GM21515 (cell line): ENCODE measurements around the gene CYP19A1.
A peak's percentile ranks its signal among the peaks of the same experiment; 100 is the strongest.

ENCODE experiments used
- ATAC-seq: cut with Tn5 transposase; IDR thresholded peaks from one replicate; pipeline ENCODE4 v1.9.1; 2021; ENCODE audit not compliant: unreplicated experiment

CYP19A1 gene

DNA sequence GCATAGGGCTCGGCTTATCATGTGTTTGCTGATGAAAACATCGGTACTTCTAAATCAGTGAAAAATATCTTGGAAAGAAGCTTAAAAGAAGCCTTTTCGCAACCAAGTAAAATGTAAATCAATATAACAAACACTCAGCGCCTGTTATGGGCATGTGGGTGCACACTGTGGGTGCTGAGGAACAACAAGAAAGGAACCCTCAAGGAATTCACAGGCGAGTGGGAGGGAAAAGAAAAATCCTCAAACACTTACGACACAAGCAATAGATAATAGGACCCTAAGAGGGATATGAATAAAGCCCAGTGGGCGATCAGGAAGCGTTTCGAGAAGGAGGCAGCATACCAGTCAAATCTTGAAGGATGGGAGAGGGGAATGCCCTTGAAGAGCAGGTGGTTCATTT, 25.0 kb upstream of the CYP19A1 start:
- ATAC-seq: no peak

DNA sequence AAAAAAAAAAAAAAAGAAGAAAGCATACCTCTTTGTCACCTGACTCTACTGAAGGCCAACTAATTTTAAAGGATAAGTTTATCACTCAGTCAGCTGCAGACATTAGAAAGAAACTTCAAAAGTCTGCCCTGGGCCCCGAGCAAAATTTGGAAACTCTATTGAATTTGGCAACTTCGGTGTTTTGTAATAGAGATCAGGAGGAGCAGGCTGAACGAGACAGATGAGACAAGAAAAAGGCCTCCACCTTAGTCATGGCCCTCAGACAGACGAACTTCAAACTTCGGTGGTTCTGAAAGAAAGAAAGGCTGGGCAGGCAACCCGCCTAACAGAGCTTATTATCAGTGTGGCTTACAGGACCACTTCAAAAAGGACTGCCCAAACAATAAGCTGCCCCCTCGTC, 21.6 kb upstream of the CYP19A1 start:
- ATAC-seq: no peak

DNA sequence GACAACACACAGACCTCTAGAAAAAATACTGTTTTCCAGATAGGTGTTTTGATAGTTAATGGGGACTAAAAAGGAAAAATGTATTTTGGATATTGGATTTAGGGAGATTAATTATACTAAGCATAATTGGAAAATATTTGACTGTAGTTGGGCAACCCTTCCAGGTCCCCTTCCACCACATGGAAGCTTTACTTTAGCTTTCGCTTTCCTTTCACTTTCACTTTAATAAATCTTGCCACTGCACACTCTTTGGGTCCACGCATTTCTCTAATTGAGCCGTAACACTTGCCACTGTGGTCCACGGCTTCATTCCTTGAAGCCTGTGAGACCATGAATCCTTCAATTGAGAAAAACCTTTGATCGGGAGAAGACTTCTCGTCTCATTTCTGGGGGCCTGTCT, 18.6 kb upstream of the CYP19A1 start:
- ATAC-seq: no peak

DNA sequence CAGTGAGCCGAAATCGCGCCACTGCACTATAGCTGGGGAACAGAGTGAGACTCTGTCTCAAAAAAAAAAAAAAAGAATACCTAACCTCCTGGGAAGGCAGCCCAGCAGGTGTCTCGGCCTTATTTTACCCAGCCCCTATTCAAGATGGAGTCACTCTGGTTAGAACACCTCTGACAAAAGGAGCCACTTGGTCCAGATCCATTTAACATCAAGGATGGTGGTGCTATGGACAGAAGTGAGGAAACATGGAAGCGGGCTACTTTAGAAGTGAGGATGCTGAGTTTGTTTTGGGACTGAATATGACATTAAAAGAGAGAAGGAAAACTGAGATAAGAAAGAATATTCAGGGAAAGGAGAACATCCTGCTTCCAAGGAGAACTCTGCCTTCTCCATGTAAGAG, 17.8 kb upstream of the CYP19A1 start:
- no peak for ATAC-seq

DNA sequence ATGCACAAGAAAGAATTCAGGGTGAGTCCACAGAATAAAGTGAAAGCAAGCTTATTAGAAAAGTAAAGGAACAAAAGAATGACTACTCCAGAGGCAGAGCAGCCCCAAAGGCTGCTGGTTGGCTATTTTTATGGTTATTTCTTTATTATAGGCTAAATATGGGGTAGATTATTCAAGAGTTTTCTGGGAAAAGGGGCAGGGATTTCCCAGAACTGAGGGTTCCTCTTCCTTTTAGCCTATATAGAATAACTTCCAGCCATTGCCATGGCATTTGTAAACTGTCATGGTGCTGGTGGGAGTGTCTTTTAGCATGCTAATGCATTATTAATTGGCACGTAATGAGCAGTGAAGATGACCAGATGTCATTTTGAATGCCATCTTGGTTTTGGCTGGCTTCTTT, 16.7 kb upstream of the CYP19A1 start:
- ATAC-seq: no peak

DNA sequence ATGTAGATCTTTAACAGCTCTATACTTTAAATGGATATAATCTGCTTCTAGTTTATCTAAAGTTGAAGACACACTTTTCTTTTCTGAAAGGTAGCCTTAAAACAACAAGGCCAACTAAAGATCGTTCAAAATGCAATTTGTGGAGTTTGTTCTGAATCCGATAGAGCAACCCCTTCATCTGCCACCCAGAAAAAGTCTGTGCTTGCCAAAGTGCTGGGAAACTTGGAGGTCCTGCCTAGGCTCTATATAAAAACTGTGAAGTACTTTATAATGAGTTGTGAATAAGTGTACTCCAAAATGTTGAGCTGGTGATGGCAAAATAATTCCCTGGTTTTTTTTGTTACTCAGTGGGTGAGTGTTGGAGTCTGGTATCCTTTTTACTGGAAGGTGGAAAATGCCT, 15.6 kb upstream of the CYP19A1 start:
- no peak for ATAC-seq

DNA sequence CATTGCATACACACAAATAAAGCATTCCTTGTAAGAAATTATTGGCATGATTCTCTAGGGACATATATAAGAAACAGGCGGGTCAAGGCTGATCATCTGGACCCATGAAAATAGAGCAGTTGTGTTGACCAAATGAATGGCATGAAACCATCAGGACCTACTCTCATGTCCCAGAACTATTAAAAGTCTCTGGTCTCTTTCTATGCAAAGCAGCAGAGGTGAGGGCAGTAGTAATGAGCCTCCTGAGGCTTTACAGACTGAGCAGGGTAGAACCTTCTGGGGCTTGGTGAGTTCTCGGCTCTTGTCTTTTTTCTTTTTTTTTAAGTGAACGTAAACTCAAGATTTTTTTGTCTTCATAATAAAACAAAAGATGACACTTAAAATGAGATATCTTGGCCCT, 12.3 kb upstream of the CYP19A1 start:
- no peak for ATAC-seq

DNA sequence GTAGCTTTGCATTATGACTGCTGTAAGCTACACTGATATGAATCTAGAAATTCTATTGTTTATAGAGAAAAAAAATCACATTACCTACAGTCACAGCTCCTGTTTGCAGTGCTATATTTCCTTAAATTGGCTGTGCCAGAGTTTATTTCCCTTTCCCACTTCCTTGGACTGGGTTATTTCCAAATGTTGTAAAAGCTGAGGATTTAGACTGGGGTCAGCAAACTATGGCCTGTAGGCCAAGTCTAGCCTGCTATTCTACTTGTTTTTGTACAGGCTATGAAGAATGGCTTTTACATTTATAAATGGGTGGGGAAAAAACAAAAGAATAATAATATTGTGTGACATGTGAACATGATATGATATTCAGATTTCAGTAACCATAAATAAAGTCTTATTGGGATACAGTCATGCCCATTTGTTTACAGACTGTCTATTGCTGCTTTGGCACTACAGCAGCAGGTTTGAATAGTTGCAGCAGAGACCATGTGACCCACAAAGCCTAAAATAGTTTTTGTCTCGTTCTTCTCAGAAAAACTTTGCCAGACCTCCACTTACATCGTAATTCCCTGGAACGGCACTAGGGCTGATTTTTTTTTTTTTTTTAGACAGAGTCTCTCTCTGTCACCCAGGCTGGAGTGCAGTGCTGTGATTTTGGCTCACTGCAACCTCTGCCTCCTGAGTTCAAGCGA, 10.9 kb upstream of the CYP19A1 start:
- no peak for ATAC-seq

DNA sequence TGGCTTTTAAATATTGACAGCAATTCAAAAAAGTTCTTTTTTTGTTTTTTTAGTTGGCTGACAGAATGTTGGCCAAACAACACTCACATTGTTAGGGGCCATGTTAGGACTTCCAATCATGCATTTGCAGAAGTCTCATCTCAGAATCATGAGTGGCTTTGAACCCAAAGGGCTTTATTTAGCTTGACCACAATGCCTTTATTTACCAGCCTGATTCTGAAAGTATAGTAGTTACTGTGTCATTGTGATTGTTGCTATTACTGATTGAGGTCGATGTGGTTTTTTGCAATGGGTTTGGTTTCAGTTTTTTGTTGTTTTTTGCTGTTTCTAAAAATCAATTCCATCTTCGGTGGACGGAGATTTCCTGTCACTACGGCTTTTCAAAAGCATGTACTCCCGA, 10.3 kb upstream of the CYP19A1 start:
- ATAC-seq: peak; percentile 94

DNA sequence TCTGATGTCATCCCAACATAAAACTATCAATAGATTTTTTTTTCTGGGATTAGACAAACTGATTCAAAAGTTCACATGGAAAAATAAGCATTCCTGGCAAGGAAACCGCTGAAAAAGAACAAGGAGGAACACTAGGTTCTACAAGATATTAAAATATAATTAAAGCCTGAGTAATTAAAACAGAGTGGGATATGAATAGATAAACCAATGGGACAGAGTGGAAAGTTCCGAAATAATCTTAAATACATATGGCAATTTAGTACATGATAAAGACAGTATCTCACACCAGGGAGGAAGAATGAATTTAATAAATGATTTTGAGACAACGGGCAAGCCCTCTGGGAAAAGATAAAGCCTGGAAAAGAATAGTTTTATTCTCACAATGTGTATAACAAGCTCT, 7.7 kb upstream of the CYP19A1 start:
- ATAC-seq: no peak

DNA sequence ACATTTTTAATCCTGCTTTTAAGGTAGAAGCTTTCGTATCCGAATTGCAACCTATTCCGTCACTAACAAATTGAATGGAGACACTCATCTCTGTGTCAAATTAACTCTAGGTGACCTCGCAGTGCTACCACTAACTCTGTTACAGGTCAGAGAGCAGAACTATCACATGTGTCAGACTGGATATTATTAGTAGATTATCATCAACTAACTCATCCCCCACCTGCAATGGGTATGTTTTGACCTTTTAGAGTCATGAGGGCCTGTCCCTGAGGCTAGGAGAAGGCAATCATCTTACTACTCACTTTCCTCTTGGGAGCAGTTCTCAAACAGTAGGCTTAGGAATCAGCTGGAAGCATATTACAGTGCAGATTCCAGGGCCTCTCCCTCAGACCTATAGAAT, 5.1 kb upstream of the CYP19A1 start:
- no peak for ATAC-seq

DNA sequence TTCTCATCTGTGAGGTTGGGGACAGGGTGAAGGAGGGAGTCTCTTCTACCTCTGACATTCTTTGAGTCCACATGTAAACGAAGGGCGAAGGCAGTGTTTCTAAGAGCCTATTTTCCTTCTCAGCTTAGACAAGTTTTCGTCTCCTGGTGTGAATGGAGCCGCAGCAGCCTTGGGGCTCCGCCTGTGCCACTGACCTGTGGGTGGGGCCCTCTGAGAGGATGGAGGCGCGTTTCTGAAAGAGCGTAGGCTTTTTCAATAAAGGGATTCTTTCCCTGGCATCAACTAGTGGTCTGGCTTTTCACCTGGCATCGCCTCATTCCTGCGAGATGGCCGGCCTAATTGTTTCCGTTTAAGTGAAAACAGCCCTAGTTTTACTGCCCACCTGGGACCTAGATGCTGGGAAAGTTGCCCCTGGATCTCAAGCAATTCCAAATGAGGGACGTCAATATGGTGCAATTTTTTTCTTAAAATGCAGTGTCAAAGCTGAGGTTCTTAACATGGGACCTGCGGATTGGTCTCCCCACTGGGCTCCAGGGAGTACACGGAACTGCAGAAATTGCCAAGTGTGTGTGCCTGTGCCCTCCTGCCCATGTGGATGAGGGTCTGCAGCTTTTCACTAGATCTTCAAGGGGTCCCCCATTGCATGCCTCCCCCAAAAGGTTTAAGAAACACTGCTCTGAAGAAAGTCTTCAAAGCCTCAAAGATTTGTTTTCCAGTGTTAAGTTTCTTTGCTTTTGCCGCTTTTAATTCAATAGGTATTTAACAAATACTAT, 4.0 kb upstream of the CYP19A1 start:
- no peak for ATAC-seq

DNA sequence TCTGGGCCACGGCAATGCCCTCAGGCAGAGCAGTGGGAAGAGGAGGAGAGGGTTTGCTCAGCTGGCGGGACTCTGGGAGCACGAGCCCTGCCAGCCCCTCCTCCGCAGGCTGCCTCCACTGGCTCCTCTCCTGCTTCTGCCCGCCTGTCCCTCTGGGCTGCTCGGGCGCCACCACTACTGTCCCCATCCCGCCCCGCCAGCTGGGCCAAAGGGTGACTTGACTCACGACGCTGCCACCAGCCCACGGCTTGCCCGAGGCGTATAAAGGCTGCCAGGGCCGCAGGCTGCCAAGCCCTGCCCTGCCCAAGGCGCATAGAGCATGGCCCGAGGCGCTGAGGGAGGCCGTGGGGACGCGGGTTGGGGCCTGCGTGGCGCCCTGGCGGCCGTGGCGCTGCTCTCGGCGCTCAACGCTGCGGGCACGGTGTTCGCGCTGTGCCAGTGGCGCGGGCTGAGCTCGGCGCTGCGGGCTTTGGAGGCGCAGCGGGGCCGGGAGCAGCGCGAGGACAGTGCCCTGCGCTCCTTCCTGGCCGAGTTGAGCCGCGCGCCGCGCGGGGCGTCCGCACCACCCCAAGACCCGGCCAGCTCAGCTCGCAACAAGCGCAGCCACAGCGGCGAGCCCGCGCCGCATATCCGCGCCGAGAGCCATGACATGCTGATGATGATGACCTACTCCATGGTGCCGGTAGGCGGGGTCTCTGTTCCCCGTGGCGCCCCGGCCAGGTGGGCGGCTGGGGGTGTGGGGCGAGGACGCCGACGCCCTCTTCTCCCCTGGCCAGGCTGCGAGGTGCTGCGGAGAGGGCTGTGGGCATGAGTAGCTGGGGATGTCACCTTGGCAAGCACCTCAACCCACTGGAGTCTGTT, 3.2 kb upstream of the CYP19A1 start, which contains the start of gene GLDN:
TSS of gene GLDN (plus strand) at position 290 of the 861 bp plus-strand sequence. CDS start at position 320, 30 bp downstream.
- no peak for ATAC-seq

DNA sequence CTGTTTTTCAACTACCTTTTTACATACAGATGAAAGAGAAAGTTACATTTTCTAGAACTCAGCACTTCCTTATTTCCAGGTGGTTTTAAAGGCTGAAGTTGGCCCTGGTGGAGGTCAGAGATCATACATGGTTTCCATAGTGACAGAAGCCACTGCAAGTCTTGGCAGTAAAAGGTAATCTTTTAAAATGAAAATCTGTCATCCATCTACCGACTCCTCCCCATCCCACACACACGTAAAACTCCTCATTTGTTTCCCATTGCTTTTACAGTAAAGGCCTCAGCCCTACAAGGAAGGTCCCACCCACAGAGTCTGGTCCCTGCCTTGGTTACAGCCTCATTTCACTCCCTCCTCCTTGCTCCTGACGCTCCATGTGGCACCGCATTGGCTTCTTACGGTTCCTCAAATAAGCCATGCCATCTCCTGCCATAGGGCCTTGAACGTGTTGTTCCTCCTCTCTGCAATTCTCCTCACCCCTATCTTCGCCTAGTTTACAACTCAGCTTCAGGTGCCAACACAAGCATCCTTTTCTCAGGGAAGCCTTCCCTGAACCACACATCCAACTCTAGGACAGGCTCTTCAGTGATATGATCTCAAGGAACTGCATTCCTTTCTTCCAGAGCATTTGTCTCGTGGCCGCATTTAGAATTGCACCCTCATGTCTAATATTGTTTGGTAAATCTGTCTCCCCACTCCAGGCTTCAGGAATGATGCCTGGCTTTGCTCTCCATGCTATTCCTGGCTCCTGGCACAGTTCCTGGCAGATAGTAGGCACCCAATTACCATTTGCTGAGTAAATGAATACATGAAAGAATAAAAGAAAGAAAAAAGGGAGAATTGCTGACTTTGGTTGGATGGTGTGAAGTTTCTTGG, 2.6 kb downstream of the CYP19A1 start:
- ATAC-seq: peak; percentile 88

DNA sequence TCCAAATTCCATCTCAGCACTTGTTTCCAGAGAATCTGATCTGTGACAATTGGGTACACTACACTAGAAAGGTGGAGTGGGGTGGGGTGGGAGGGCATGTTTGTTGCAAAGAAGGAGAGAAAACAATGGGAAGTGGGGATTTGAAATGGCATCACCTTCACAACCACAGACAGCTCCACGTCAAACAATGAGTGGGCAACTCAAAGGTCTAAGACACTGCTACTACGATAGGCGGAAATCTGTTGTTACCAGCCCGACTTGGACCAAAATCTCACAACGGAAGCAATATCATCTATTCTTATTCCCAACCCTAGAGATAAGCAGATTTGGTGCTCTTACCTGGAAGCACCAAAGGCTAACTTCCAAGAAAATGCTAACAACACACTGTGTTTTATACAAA, 3.3 kb downstream of the CYP19A1 start:
- ATAC-seq: peak; percentile 4

DNA sequence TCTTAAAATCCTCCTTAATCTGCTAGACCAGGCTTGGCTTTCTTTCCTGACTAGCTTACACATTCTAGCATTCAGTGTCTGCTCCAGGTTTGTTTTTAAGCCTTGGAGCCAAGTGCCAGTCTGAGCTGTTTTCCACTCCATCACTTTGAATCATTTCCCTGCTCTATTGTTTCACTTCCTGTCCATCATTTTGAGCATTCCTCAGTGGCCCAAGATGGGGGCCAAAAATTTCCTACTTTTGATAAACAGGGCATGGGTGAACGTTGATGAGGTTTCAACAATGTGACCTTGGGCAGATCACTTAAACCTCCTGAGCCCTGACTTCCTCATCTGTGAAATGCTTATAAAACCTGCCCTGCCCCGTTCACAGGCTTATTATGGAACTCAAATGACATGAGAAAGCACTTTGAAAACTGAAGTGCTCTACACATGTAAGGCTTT, 4.4 kb downstream of the CYP19A1 start:
- ATAC-seq: no peak

DNA sequence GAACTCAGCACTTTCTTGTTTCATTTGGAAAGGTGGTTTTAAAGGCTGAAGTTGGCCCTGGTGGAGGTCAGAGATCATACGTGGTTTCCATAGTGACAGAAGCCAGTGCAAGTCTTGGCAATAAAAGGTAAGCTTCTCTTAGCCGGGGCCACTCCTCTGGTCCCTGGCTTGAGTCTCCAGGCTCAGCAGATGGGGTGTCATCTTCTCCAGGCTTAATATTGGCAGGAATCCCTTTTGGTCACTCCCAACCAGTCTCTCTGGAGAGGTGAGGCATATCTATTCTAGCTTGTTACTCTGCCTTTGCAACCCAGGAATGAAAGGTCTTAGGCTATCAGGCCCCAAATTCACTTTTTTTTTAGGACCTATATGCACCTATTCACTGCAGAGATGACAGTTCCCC, 4.8 kb downstream of the CYP19A1 start:
- no peak for ATAC-seq

DNA sequence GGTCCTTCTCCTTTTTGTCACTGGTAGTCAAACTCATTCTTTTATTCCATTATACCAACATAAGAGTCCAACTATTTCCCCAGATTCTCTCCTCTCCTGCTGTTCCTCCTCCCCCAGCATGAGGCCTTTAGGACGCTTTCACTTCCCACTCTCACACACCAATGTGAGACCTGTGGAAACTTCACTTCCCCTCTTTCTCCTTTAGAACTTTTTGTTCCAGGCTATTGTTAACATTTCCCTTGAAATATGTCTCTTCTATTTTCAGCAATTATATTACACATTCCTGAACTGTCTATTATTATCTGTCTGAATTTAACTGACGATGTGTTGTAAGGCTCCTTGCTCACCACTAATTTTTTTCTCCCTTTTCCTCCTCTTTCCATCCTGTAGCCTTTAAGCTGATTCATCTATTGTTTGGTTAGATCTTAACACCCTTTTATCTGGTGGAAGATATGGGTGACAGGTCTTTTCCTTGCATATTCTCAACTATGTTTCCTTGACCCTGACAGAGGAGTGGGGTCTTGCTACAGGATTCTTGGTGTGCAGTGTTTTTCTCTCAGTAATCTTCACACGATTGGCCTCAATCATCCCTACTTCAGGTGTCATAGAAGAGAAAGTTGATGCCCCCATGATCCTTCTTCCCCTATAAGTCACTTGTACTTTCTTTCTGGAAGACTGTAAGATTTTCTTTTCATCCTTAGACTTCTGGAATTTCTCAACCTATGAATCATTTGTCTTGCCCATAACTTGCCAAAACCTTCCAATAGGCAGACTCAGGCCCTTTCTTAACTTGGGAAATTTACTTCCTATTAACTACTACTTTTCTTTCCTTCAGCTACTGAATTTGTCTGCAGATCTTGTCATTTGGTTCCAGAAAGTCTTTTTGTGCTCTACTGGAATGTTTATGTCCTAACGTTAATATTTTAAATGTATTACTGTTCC, 5.9 kb downstream of the CYP19A1 start:
- no peak for ATAC-seq

DNA sequence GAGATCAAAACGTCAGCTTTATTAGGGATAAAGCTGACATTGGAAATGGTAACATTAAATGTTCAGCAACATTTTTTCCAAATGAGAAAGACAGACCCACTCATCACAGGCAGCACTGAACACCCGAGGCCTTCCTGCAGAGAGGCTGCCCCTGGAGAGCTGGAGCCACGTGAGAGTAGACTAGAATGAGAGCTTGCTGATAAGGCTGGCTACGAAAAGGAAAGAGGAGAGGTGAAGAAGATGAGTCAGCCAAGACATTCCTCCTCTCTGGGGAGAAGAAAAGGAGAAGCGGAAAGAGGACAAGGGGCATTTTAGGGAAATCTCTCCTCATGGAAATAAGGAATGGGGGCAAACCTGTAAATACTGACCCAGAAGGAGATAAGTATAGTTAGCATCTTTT, 7.3 kb downstream of the CYP19A1 start:
- no peak for ATAC-seq

DNA sequence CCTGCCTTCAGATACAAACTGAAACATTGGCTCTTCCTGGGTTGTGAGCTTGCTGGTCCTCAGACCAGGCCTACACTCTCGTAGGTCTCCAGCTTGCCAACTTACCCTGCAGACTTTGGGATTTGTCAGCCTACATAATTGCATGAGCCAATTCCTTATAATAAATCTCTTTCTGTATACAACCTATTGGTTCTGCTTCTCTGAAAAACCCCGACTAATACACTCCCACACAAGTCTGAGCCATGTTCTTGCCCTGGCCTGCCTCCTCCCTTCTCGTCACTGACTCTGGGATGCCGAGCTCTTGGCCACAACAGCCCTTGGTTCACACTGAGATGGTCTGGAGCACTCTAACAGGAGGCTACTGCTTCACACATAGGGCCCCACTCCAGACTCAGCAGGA, 9.5 kb downstream of the CYP19A1 start:
- ATAC-seq: no peak
